OCI-LY7 (cell line): Measurements from ENCODE around the gene SOX18. TPM values are rescaled to one million over a fixed set of nuclear protein-coding genes. Genes with fewer than 3 reads are reported as not detected.

ENCODE experiments used
- BruUV-seq: library from RNA; stranded (reverse); fragments of 400-500 nt; replicated peaks from 2 replicates; lab custom pipeline; 2021; lab: Mats Ljungman, UMichigan
- CTCF ChIA-PET: fragments of 300-600 bp; sonication (Branson Sonifier 250); formaldehyde crosslinking; loops from one replicate; lab custom pipeline; 2022; ENCODE audit warnings: antibody characterized with exemption; ENCODE audit not compliant: unreplicated experiment; lab: Charles Lee
- POLR2A ChIA-PET: fragments of 300-600 bp; sonication (Branson Sonifier 250); formaldehyde crosslinking; loops from one replicate; lab custom pipeline; 2022; ENCODE audit warnings: antibody characterized with exemption; lab: Charles Lee
- DNase-seq: peaks from one replicate; pipeline ENCODE4 v3.0.0-alpha.2; 2015; ENCODE audit warnings: low spot score
- H2AFZ ChIP-seq: fragments of 200-600 bp; sonication (generic), shearing (Covaris generic); 2 replicates; pipeline ENCODE4 v1.6.1; 2014; ENCODE audit warnings: mild to moderate bottlenecking, antibody characterized with exemption, low read length, moderate library complexity
- H3K27ac ChIP-seq: fragments of 200-600 bp; sonication (generic); 2 replicates; pipeline ENCODE4 v1.5.1; 2014; ENCODE audit warnings: mixed run types, low read depth, mild to moderate bottlenecking, moderate library complexity, low read length, inconsistent platforms; ENCODE audit not compliant: poor library complexity, severe bottlenecking
- H3K36me3 ChIP-seq: fragments of 200-600 bp; sonication (generic); 2 replicates; pipeline ENCODE4 v1.6.1; 2014; ENCODE audit warnings: mild to moderate bottlenecking, antibody characterized with exemption, low read length, moderate library complexity, mixed read lengths; ENCODE audit not compliant: insufficient read depth
- H3K4me1 ChIP-seq: fragments of 200-600 bp; sonication (generic); 2 replicates; pipeline ENCODE4 v1.5.1; 2014; ENCODE audit warnings: mild to moderate bottlenecking, low read length; ENCODE audit not compliant: insufficient read depth, poor library complexity, severe bottlenecking
- H3K4me2 ChIP-seq: fragments of 200-600 bp; sonication (generic); 2 replicates; pipeline ENCODE4 v1.6.1; 2014; ENCODE audit warnings: mild to moderate bottlenecking, low read length
- H3K4me3 ChIP-seq: fragments of 200-600 bp; sonication (generic); 2 replicates; pipeline ENCODE4 v1.5.1; 2014; ENCODE audit warnings: mild to moderate bottlenecking, low read depth, low read length; ENCODE audit not compliant: poor library complexity, severe bottlenecking
- H3K79me2 ChIP-seq: fragments of 200-600 bp; sonication (generic); 2 replicates; pipeline ENCODE4 v1.6.1; 2016; ENCODE audit warnings: low read depth, mild to moderate bottlenecking, low read length, moderate library complexity, mixed read lengths; ENCODE audit not compliant: insufficient read depth
- H3K9me2 ChIP-seq: fragments of 200-600 bp; sonication (generic); 2 replicates; pipeline ENCODE4 v1.6.1; 2016; ENCODE audit warnings: mild to moderate bottlenecking, low read length, mixed read lengths; ENCODE audit not compliant: insufficient read depth
- H3K9me3 ChIP-seq: fragments of 200-600 bp; sonication (generic); 2 replicates; pipeline ENCODE4 v1.6.1; 2014; ENCODE audit warnings: mild to moderate bottlenecking, mixed run types, low read length, mixed read lengths
- H4K20me1 ChIP-seq: fragments of 200-600 bp; sonication (generic); 2 replicates; pipeline ENCODE4 v1.6.1; 2014; ENCODE audit warnings: mild to moderate bottlenecking, antibody characterized with exemption, low read length, moderate library complexity, mixed read lengths; ENCODE audit not compliant: insufficient read depth
- EZH2phosphoT487 ChIP-seq: fragments of 200-600 bp; sonication (generic); IDR thresholded peaks from 2 replicates; pipeline ENCODE4 v1.6.1; 2018; ENCODE audit warnings: low read depth, borderline replicate concordance, mild to moderate bottlenecking, mixed run types, antibody characterized with exemption, low read length, moderate library complexity, mixed read lengths
- intact Hi-C: fragments of 100-400 bp; cut with micrococcal nuclease; formaldehyde crosslinking; loops from one replicate; pipeline ENCODE4 v1.10.0; 2022; ENCODE audit not compliant: unreplicated experiment
- total RNA-seq, 2 experiments: library from RNA; depleted of rRNA in 1 of 2; stranded (reverse); fragments of >200 nt in 1 of 2; shearing (Covaris generic) in 1 of 2; gene quantifications; 2 replicates each; pipeline ENCODE4 v1.2.3, GENCODE V29; 2014 to 2022
- TF ChIP-seq, protein P1 (sequence below): fragments of 200-600 bp; sonication (generic); conservative IDR thresholded peaks from 2 replicates; pipeline ENCODE4 v1.5.1; 2014; ENCODE audit warnings: mild to moderate bottlenecking, antibody characterized with exemption, low read length, moderate library complexity, mixed read lengths

Gene SOX18
- total RNA-seq, 2 experiments from 2014 or later = not detected

DNA sequence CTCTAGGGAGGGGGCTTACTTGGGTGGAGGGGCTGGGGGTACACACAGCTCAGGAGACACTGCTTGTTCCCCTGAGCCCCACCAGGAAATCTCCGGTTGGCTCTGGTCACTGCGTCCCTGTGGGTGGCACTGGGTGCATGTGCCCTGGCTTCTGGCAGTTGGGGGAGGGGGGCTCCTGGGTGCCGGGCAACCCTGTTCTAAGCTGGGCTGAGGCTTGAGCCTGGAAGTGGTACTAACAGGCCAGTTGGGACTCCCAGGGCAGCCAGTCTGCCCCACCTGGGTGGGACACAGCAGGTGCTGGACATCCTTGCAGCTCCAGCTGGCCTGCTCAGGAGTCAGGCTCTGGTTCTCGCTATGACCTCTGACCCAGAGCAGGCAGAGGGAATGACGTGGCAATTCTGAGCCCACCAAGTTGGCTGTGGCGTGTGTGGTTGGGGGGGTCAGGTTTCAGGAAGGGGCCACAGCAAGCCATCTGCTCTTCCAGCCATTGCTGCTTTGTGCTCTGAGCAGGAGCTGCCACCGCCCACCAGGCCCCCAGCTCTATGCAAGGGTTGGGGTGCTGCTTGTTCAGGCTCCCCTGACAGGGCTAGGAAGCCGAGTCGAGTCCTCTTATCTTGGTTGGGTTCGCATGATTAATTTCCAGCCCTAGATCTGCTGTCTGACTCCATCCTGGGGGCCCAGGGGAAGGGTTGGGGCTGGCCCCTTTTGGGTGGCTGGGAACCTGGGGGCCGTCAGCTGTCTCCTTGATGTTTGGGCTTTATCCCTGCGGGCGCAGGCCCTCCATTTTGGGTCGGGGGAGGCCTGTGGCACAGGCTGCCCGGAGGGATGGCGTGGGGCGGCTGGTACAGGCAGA, 12.9 kb downstream of the SOX18 start:
- H3K4me2 ChIP-seq = no peak overlapping the region
- H3K79me2 ChIP-seq = no peaks in the 10 kb centered on the region
- H3K9me2 ChIP-seq = no peaks in the 10 kb centered on the region
- no peak overlapping the region for H3K4me3 ChIP-seq
- ChIA-PET POLR2A (no interaction called here), CTCF (no interaction called here)
- no peak overlapping the region for H2AFZ ChIP-seq
- TF ChIP-seq, protein P1, sequence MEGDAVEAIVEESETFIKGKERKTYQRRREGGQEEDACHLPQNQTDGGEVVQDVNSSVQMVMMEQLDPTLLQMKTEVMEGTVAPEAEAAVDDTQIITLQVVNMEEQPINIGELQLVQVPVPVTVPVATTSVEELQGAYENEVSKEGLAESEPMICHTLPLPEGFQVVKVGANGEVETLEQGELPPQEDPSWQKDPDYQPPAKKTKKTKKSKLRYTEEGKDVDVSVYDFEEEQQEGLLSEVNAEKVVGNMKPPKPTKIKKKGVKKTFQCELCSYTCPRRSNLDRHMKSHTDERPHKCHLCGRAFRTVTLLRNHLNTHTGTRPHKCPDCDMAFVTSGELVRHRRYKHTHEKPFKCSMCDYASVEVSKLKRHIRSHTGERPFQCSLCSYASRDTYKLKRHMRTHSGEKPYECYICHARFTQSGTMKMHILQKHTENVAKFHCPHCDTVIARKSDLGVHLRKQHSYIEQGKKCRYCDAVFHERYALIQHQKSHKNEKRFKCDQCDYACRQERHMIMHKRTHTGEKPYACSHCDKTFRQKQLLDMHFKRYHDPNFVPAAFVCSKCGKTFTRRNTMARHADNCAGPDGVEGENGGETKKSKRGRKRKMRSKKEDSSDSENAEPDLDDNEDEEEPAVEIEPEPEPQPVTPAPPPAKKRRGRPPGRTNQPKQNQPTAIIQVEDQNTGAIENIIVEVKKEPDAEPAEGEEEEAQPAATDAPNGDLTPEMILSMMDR = no peak
- no peak for TF ChIP-seq EZH2phosphoT487
- no peak overlapping the region for H3K27ac ChIP-seq
- H3K4me1 ChIP-seq = peaks cover 35% of the 10 kb centered on the region
- H3K36me3 ChIP-seq = peaks cover 26% of the 10 kb centered on the region; the same call in 1 of the 2 replicates
- no TSS peak for BruUV-seq
- no peaks in the 10 kb centered on the region for H3K9me3 ChIP-seq
- DNase-seq = no peak
- intact Hi-C loops = no loop called here
- H4K20me1 ChIP-seq = no peaks in the 10 kb centered on the region

DNA sequence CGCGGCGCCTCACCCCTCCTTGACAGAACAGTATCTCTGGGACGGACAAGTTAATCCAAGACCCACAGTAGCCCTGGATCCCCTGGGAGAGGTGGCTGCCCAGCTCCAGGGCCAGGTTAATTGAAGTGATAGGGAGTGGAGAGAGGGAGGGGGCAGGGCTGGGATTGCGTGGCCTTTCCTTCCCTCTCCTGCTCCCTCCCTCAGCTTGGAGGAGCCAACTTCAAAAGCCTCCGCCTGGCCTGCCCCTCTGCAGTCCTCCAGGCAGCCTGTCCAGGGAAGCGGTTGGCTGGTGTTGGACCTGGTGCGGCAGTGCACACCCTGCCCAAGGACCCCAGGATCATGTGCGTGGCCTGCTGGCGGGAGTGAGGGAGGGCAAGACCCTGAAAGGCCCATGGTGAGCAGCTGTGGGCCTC, 13.5 kb downstream of the SOX18 start, which contains the start of gene C20orf204:
C20orf204 (plus strand) TSS at position 250 of the 413 bp plus-strand sequence; CDS start at position 392, 142 bp downstream.
- H3K36me3 ChIP-seq = peaks cover 30% of the 10 kb centered on the region; the same call in 1 of the 2 replicates
- H3K4me3 ChIP-seq = no peak within 1 kb of the TSS
- ChIA-PET CTCF (no interaction called here), POLR2A (no interaction called here)
- no peak within 1 kb of the TSS for H3K4me2 ChIP-seq
- H4K20me1 ChIP-seq = no peaks in the 10 kb centered on the region
- TF ChIP-seq, protein P1 = no peak
- no peak for TF ChIP-seq EZH2phosphoT487
- H3K9me2 ChIP-seq = no peaks in the 10 kb centered on the region
- peaks cover 31% of the 10 kb centered on the region for H3K4me1 ChIP-seq
- H2AFZ ChIP-seq = no peak within 1 kb of the TSS
- no peak within 1 kb of the TSS for H3K27ac ChIP-seq
- intact Hi-C loops = no loop called here
- DNase-seq = no peak
- H3K79me2 ChIP-seq = no peaks in the 10 kb centered on the region
- no TSS peak for BruUV-seq
- H3K9me3 ChIP-seq = no peaks in the 10 kb centered on the region
